Adipose tissue (tissue), 3 donors: ENCODE results near the gene RBM33. TPM values are rescaled to one million over a fixed set of nuclear protein-coding genes. Genes with fewer than 3 reads are reported as not detected.

ENCODE experiments used
- H3K27ac ChIP-seq: one replicate; pipeline ENCODE4 v1.5.1; 2013; ENCODE audit warnings: low read depth, low read length
- WGBS, 3 donors: extraction: QIAGEN DNeasy Blood & Tissue Kit; methylation state at CpG; one replicate each; pipeline ENCODE4 v1.1.7; 2013; 5-methylcytosine and 5-hydroxymethylcytosine counted together
- polyA plus RNA-seq, 3 donors: library from polyadenylated mRNA; stranded (reverse); fragments of 200-250 nt; gene quantifications; one replicate each; pipeline ENCODE4 v1.2.3, GENCODE V29; 2013
- donor health status: healthy with polysubstance abuse.
- donor health status: Bipolar disorder and iron deficiency.
- donor health status: healthy.

The RBM33 gene
- polyA plus RNA-seq, 3 donors = 10.6 to 18.9 (median 12.6) TPM

DNA sequence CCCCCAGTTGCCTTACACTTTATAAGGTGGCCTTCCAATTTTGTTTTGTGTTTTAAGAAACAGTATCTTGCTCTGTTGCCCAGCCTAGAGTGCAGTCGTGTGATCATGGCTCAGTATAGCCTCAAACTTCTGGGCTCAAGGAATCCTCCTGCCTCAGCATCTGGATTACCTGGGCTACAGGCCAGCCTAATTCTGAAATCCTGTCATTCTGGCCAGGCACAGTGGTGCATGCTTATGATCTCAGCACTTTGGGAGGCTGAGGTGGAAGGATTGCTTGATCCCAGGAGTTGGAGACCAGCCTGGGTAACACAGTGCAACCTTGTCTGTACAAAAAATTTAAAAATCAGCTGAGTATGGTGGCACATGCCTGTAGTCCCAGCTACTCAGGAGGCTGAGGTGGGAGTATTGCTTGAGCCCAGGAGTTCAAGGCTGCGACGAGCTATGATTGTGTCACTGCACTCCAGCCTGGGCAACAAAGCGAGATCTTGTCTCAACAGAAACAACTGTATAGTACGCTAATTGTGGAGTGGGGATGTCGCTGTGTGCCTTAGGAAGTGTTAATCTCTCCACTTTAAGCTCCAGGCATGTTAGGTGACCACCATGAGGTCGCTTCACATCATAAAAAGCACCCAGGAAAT is 24.7 kb upstream of the RBM33 start:
- WGBS, 3 donors = 84 to 91% (median 89%) methylated on average over 7 of the region's 7 CpGs
- no peak overlapping the region for H3K27ac ChIP-seq

DNA sequence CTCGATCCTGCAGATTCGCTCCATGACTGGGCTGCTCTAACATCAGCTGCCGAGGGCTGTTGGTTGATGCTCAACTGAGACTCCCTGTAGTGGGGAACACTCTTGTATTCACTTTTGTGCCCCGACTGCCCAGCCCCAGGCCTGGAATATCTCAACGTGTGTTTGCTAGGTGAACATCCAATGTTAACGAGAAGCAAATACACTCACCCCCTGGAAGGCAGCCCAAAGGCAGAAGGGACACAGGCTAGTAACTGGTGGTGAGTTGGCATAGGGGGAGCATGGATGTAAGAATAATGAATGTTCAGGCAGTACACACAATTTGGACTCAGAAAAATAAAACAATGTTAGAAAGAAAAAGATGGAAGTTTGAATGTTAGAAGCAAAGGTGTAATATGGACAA is 24.0 kb upstream of the RBM33 start:
- H3K27ac ChIP-seq = no peak overlapping the region
- 82 to 85% (median 84%) methylated on average over 6 of the region's 6 CpGs for WGBS, 3 donors

DNA sequence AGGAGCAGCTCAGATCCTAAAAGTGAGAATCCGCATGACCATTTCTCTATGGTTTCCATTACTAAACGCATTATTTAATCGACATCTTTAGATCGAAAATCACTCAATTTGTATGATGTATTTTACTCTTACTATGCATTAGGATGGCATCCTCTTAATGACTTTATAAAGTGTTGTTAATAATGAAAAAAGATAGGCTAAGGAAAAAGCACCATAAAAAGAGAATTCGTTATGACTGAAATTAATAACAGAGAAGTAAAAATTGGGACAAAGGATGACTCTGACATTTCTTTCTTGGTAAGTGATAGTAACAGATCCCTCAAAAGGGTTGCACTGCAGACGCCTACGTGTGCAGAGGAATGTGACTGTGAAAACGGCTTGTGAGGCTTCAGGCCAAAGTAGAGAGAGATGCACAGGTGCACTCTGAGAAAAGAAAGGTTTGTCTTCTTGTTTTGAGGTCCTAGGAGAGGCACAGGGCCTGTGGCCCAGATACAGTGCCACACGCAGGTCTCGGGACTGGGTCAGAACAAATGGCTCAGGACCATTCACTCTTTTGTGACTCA is 23.0 kb upstream of the RBM33 start:
- WGBS, 3 donors = 81 to 86% (median 86%) methylated on average over 10 of the region's 10 CpGs

DNA sequence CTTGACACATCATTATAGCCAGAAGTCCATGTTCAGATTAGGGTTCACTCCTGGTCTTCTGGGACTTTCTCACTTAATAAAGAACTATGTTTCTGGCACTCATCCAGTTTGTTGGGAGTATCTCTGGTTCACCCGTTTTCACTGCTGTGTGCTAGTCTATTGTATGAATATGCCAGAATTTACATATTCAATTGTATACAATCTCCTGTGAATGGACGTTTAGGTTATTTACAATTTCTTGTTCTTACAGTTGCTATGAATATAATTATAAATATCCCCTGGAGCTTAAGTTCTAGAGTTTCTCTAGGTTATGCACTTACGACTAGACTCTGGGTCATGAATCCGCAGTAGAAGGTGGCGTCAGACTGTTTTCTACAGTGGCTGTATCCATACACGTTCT is 20.0 kb upstream of the RBM33 start:
- H3K27ac ChIP-seq = no peak overlapping the region
- WGBS, 3 donors = 81 to 83% (median 82%) methylated on average over 6 of the region's 6 CpGs

More for the DNA sequence above, 23.0 kb upstream of the RBM33 start:
- H3K27ac ChIP-seq = no peak overlapping the region

DNA sequence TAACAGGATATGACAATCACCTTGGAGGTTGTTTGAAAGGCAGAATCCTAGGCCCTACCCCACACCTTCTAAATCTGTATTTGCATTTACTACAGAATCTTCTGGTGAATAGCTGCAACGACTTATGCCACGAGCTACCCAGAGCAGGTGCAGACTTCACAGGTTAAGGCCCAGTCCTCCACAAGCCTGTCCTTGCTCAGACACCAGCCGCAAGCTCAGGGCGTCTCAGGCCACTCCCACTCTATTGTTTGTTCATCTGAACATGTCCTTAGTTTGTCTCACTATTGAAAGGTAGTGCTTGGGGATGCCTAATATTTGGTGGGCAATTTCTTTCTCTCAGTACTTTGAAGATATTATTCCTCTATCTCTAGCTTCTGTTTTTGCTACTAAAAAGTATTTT is 18.9 kb upstream of the RBM33 start:
- 45 to 85% (median 82%) methylated on average over 4 of the region's 4 CpGs for WGBS, 3 donors
- no peak overlapping the region for H3K27ac ChIP-seq

DNA sequence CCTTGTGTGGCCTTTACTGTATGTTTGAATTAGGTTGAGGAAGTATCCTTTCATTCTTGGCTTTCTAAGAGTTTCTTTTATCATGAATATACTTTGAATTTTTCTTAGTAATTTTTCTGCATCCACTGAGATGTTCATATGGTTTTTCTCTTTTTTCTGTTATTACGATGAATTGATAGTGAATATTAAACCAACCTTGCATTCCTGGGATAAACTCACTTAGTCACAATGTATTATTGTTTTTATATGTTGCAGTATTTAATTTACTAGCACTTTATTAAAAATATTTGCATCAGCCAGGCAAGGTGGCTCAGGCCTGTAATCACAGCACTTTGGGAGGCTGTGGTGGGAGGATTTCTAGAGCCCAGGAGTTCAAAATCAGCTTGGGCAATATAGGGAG is 15.3 kb upstream of the RBM33 start:
- no peak overlapping the region for H3K27ac ChIP-seq
- WGBS, 3 donors = 92 to 100% (median 100%) methylated on average over 1 of the region's 1 CpG

DNA sequence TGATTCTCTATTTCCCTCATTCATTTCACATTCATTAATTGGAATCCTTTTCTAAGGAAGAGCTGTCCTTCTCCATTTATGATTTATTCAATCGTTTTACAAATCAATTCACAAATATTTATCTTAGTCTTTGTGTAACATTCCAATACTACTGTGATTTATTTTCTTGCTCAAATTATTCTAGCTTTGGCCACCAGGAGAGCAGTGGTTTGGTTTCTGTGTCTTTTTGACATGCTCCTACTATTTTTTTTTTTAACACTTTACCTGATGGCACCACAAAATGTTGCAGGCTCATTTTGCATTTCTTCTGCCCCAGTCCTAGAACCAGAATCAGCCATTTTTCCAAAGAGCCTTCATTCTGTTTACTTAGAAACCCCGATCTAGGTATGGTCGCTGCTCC is 13.3 kb upstream of the RBM33 start:
- no peak overlapping the region for H3K27ac ChIP-seq
- WGBS, 3 donors = 72 to 92% (median 83%) methylated on average over 3 of the region's 3 CpGs

DNA sequence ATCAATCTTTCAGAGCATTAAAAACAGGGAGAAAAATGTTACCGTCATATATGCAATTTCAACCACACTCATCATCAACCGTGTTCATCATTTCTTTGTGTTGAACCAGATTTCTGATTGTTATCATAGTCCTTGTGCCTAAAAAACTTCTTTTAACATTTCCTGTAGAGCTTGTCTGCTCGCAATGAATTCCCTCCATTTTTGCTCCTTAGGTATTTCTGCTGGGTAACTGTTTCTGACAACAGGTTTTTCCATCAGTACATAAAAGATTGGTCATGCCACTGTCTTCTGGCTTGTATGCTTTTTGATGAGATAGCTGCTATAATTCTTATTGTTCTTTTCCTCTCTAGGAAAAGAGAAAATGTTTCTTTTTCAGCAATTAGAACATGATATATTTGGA is 8.6 kb upstream of the RBM33 start:
- WGBS, 3 donors = 76 to 93% (median 81%) methylated on average over 3 of the region's 3 CpGs
- no peak overlapping the region for H3K27ac ChIP-seq

DNA sequence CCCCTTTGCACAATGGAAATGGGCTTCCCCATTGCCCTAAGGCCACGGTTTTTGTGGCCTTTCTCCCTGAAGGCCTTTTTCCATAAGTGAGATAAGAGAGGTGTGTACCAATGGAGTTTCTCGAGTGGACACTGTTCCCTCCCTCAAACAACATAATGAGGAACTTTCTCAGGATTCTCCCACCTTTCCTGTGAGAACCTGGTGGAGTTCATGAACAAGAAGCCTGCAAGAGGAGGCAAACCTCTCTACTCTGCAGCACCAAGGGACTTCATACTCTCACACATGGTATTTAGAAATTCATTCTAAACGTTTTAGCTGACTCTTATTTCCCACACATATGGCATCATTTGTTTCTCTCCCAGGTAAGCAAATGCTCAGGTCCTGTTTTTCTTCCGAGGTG is 7.3 kb upstream of the RBM33 start:
- 70 to 81% (median 77%) methylated on average over 4 of the region's 4 CpGs for WGBS, 3 donors

DNA sequence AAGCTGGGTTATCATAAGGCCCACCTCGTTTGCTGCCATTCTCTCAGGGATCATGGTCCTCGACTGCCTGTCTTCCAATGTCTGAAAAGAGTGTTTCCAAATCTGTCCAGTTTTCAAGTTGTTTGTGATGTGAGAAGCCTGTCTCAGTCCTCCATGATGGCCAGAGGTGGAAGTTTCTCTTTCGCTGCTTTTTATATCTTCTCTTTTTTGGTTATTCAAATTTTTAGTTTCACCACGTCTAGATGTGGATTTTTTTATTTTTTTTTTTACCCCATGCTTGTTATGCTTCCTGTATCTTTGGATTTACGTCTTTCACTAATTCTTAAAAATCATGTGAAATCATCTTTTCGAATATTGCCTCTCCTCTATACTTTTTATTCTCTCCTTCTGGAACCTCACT is 6.1 kb upstream of the RBM33 start:
- H3K27ac ChIP-seq = no peak overlapping the region
- 81 to 90% (median 89%) methylated on average over 6 of the region's 6 CpGs for WGBS, 3 donors

More for the DNA sequence above, 7.3 kb upstream of the RBM33 start:
- no peak overlapping the region for H3K27ac ChIP-seq

DNA sequence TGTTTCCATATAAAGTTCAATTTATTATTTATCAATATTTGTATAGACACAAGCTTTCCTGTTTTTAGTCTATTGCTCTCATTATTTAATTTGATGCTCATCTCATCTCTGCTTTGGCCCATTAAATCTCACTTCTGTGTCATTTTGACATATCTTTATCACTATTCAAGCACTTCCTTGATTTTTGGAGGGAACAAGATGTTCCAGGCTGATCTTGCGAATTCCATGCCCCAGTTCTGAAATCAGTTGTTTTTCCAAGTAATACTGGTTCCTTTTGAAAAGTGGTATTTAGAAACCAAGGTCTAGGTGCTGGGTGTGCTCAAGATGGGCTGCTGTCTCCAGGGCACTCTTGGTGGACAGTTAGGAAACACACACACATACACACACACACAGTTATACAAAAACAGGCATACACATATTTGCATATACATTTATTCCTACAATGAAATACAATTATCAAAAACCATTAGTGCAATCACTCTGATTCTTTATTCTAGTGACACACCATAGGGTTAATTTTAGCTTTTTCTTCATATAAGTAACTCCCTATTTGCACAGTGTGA is 4.4 kb upstream of the RBM33 start:
- no peak overlapping the region for H3K27ac ChIP-seq
- 99 to 100% (median 100%) methylated on average over 1 of the region's 1 CpG for WGBS, 3 donors

DNA sequence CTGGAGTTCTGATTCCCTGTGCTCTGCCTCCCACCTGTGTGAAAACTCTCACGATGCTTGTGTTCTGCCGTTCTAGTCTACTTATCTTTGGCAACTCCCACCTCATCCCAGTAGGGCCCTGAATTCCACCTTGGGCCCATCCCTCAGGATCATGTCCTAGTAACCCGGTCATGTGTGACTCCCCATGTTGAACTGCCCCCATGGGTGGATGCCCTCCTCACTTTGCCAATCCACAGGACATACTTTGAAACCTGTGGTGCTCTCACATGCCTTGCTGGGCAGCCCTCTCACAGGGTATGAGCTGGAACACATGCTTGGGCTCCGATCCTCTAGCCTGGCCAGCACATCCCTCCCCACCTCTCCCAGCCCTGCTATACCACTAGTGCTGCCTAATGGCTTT is 3.8 kb upstream of the RBM33 start:
- WGBS, 3 donors = 97 to 98% (median 98%) methylated on average over 4 of the region's 4 CpGs
- no peak overlapping the region for H3K27ac ChIP-seq

DNA sequence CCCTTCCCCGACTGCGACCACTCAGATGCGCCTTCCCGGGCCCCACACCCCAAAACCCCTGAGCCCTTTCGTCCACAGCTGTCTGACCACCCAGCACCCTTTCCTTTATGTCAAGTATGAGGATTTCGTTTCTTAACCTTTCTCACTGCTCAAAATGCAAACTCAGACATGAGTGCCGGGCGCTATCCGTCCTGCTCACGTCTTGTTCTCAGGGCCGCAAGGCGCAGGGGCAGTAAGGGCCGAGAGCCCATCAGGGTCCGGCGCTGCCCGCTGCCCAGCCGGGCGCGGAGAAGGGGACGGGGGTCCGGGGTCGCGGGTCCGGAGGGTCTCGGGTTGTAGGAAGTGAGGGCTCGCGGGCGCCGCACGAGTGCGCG is 670 bp upstream of the RBM33 start:
- H3K27ac ChIP-seq = no peak overlapping the region
- 0 to 1% (median 1%) methylated on average over 32 of the region's 32 CpGs for WGBS, 3 donors

DNA sequence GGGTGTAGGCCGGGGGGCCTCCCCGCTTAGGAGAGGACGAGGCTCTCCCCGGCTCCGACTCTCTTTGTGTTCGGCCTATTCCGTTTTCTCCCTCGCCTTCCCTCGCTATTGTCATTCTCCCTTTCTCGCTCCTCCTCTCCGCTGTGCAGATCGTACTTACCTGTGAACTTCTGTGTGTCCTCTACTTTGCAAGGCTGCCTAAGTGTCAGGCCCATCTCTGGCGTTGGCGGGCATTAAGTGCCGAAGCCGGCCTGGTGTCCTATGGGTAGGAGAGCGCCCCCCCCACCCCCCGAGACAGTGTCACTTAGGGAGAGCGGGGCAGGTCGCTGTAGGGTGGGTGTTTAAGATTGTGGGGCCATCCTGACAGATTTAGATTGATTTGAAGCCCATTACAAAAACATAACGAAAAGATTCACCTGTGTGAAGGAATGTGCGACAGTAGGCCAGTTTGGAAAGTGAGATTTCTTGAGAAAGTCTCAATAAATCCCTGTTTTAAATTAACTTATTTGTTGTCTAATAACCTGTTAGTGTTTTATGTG is 579 bp downstream of the RBM33 start:
- H3K27ac ChIP-seq = peak overlapping the region; percentile 83
- WGBS, 3 donors = 0 to 1% (median 0%) methylated on average over 22 of the region's 22 CpGs

DNA sequence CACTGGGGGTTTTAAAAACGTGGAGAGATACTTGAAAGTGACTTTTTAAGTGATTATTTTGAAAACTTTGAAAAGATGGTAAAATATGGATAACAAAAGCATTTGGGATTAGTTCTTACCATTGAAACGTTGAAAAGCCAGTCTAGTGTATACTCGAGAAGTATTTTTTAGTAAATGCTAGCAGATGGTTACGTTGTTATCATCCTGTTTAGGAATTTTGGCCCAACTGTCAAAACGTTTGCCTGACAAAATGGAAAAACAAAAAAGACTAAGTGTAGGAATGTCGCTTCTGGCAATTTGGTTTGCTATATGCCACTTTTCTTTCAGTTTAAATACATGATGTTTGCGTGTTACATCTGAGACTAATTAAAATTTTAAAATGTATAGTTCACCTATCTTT is 1.2 kb downstream of the RBM33 start:
- WGBS, 3 donors = 14 to 32% (median 27%) methylated on average over 7 of the region's 7 CpGs
- no peak overlapping the region for H3K27ac ChIP-seq

DNA sequence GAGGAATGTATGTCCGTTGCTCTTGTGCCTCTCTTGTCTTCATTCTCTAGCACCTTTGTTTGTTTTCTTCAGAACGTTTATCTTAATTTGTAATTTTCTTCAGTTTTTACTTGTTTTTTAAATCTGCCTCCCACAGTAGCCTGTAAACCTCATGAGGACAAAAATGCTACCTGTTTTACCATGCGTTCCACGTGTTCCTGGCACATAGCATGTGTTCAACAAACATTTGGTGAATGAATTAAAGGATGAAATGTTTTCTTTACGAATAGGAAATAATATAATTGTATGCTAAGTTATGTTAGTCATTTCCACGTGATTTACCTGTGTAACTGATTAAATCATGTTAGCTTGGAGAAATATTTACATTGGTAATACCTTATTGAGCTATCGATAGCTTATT is 2.2 kb downstream of the RBM33 start:
- WGBS, 3 donors = 52 to 86% (median 78%) methylated on average over 7 of the region's 7 CpGs
- H3K27ac ChIP-seq = no peak overlapping the region

DNA sequence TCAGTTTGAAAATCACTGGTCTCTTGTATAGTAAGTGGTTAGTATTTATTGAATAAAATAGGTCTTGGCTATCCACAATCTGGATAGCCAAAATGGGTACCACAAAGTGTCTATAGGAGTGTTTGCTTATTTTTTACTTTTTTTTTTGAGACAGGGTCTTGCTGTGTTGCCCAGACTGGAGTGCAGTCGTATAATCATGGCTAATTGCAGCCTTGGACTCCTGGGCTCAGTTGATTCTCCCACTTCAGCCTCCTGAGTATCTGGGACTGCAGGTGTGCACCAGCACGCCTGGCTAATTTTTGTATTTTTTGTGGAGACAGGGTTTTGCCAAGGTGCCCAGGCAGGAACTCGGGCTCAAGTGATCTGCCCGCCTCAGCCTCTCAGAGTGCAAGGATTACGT is 2.8 kb downstream of the RBM33 start:
- 79 to 88% (median 86%) methylated on average over 5 of the region's 5 CpGs for WGBS, 3 donors

DNA sequence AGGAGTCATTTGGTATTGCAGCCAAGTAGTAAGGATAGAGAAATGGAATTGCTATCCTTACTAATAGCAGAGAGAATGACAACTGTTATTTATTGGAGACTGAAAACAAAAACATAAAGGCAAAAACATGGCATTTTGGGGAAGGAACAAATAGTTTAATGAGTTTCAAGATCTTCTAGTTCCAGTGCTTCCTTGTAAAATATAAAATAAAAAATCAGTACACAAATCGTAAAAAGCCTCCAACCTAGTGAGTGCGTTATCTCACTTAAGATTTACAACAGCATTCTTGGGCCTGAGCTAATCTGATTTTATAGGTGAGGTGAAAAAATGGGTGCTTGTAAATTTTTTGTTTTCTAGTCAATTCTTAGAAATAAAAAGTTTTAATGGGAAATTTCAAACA is 3.3 kb downstream of the RBM33 start:
- WGBS, 3 donors = 96 to 99% (median 97%) methylated on average over 2 of the region's 2 CpGs
- H3K27ac ChIP-seq = no peak overlapping the region

More for the DNA sequence above, 2.8 kb downstream of the RBM33 start:
- no peak overlapping the region for H3K27ac ChIP-seq

DNA sequence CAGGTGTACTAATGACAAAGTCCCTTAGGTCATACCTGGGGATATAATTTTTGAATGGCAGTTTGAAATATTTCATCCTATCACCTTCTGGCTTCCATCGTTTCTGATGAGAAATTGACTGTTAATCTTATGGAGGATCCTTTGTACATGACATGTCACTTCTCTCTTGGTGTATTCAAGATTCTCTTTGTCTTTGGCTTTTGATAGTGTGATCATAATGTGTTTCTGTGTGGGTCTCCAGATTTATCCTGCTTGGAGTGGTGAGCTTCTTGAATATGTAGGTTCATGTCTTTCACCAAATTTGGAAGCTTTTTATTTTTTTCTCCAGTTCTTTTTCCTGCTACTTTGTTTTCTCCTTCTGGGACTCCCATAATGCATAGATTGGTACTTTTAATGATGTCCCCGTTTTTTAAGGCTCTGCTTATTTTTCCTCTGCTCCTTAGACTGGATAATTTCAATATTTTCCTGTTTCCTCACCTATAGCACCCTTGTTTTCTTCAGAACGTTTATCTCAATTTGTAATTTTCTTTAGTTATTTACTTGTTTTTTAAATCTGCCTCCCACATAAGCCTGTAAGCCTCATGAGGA is 4.4 kb downstream of the RBM33 start:
- H3K27ac ChIP-seq = no peak overlapping the region
- 92 to 94% (median 93%) methylated on average over 3 of the region's 3 CpGs for WGBS, 3 donors

DNA sequence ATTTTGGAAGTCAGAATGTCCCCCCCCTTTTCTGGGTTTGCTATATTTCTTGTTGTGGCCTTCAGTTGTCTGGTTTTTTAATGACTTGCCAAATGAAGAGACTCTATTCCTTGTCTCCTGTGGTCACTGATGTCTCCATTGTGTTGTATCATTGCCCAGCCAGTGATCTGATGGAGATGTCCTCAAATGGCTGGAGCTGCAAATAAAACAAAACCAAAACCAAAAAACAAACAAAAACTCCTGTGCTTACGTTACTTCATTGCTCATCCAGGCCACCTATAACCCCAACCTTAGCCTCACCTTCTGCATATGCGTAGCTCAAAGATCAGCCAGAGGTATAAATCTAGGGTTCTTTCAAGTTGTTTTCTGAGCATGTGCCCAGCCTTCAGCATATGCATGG is 5.1 kb downstream of the RBM33 start:
- WGBS, 3 donors = 96 to 99% (median 98%) methylated on average over 2 of the region's 2 CpGs
- H3K27ac ChIP-seq = no peak overlapping the region
